HG03108 (cell line): ENCODE data around the gene PFN1.

Experiments
- ATAC-seq: cut with Tn5 transposase; IDR thresholded peaks from one replicate; pipeline ENCODE4 v1.9.1; 2021; ENCODE audit warnings: moderate library complexity; ENCODE audit not compliant: unreplicated experiment

PFN1 gene

GRCh38 chr17:4945944-4946280, 2.4 kb downstream of the PFN1 start:
- no peak for ATAC-seq

- ATAC-seq: peak; percentile 25
Observed at GRCh38 chr17:4945176-4945943, 3.0 kb downstream of the PFN1 start.

- ATAC-seq: no peak
Observed at GRCh38 chr17:4944554-4945175, 3.7 kb downstream of the PFN1 start.

- ATAC-seq: no peak
Observed at GRCh38 chr17:4944163-4944553, 4.2 kb downstream of the PFN1 start.

GRCh38 chr17:4942760-4943508, 5.4 kb downstream of the PFN1 start:
- no peak for ATAC-seq

GRCh38 chr17:4941319-4941610, 7.1 kb downstream of the PFN1 start:
- ATAC-seq: no peak

GRCh38 chr17:4940555-4941318, 7.6 kb downstream of the PFN1 start:
- ATAC-seq: no peak

GRCh38 chr17:4939796-4940554, 8.4 kb downstream of the PFN1 start, which contains the start of the genes RNF167 and SLC25A11:
RNF167 (plus strand) TSS chr17:4940268; CDS start chr17:4940910, 642 bp downstream.
SLC25A11 (minus strand) TSS chr17:4940046; CDS start chr17:4939910, 136 bp downstream.
- peak; percentile 73 for ATAC-seq

- no peak for ATAC-seq
Observed at GRCh38 chr17:4939546-4939795, 8.9 kb downstream of the PFN1 start.

GRCh38 chr17:4938688-4939545, 9.4 kb downstream of the PFN1 start:
- ATAC-seq: no peak

GRCh38 chr17:4938069-4938491, 10.2 kb downstream of the PFN1 start:
- ATAC-seq: no peak

GRCh38 chr17:4937553-4937952, 10.8 kb downstream of the PFN1 start:
- no peak for ATAC-seq

- ATAC-seq: no peak
Observed at GRCh38 chr17:4936436-4936835, 11.9 kb downstream of the PFN1 start.

- no peak for ATAC-seq
Observed at GRCh38 chr17:4935650-4936049, 12.7 kb downstream of the PFN1 start.

GRCh38 chr17:4934173-4934979, 14.0 kb downstream of the PFN1 start:
- no peak for ATAC-seq

GRCh38 chr17:4933646-4934045, 14.7 kb downstream of the PFN1 start:
- no peak for ATAC-seq

GRCh38 chr17:4932756-4933155, 15.6 kb downstream of the PFN1 start:
- ATAC-seq: no peak

GRCh38 chr17:4931963-4932362, 16.4 kb downstream of the PFN1 start, which contains the start of gene GP1BA:
GP1BA (plus strand) TSS chr17:4932277; CDS start chr17:4932605, 328 bp downstream.
- no peak for ATAC-seq

- no peak for ATAC-seq
Observed at GRCh38 chr17:4928881-4929280, 19.4 kb downstream of the PFN1 start.
